H9 (cell line): ENCODE data around the gene PCGF3. TPM values are rescaled to one million over a fixed set of nuclear protein-coding genes. Genes with fewer than 3 reads are reported as not detected.

Source experiments
- DNase-seq: peaks from one replicate; pipeline ENCODE4 v3.0.0-alpha.2; 2017
- H2AFZ ChIP-seq: one replicate; pipeline ENCODE4 v1.6.1; 2013; ENCODE audit warnings: mild to moderate bottlenecking, low read length, control low read depth, moderate library complexity
- H2AK5ac ChIP-seq: 2 replicates; pipeline ENCODE4 v1.6.1; 2013; ENCODE audit warnings: low read length, control low read depth, mixed read lengths; ENCODE audit not compliant: insufficient read length
- H2BK120ac ChIP-seq: one replicate; pipeline ENCODE4 v1.6.1; 2013; ENCODE audit warnings: low read depth, mild to moderate bottlenecking, low read length, control low read depth, inconsistent platforms; ENCODE audit not compliant: poor library complexity, severe bottlenecking
- H2BK12ac ChIP-seq: 2 replicates; pipeline ENCODE4 v1.6.1; 2013; ENCODE audit warnings: low read length, control low read depth, mixed read lengths, low read depth; ENCODE audit not compliant: insufficient read length
- H2BK15ac ChIP-seq: 2 replicates; pipeline ENCODE4 v1.6.1; 2013; ENCODE audit warnings: low read depth, low read length, control low read depth
- H2BK20ac ChIP-seq: one replicate; pipeline ENCODE4 v1.6.1; 2013; ENCODE audit warnings: low read depth, mild to moderate bottlenecking, low read length, control low read depth, inconsistent platforms; ENCODE audit not compliant: poor library complexity, severe bottlenecking
- H2BK5ac ChIP-seq: 2 replicates; pipeline ENCODE4 v1.6.1; 2013; ENCODE audit warnings: low read length, control low read depth, mixed read lengths; ENCODE audit not compliant: insufficient read length
- H3K14ac ChIP-seq: 2 replicates; pipeline ENCODE4 v1.6.1; 2013; ENCODE audit warnings: low read length, control low read depth; ENCODE audit not compliant: insufficient read depth
- H3K18ac ChIP-seq: 2 replicates; pipeline ENCODE4 v1.6.1; 2013; ENCODE audit warnings: low read depth, mild to moderate bottlenecking, mixed read lengths, low read length, control low read depth; ENCODE audit not compliant: insufficient read length
- H3K23ac ChIP-seq: 2 replicates; pipeline ENCODE4 v1.6.1; 2013; ENCODE audit warnings: low read length, control low read depth, mixed read lengths, low read depth; ENCODE audit not compliant: insufficient read length
- H3K23me2 ChIP-seq: 2 replicates; pipeline ENCODE4 v1.6.1; 2013; ENCODE audit warnings: low read depth, mild to moderate bottlenecking, mixed read lengths, low read length, control low read depth; ENCODE audit not compliant: insufficient read length, poor library complexity, severe bottlenecking
- H3K27ac ChIP-seq: 2 replicates; pipeline ENCODE4 v1.5.1; 2013; ENCODE audit warnings: low read length, control low read depth, mixed read lengths, low read depth; ENCODE audit not compliant: insufficient read length
- H3K27me3 ChIP-seq: 2 replicates; pipeline ENCODE4 v1.6.1; 2013; ENCODE audit warnings: low read length, control low read depth, inconsistent platforms; ENCODE audit not compliant: insufficient read depth
- H3K4ac ChIP-seq: 2 replicates; pipeline ENCODE4 v1.6.1; 2013; ENCODE audit warnings: low read depth, mild to moderate bottlenecking, control low read depth, inconsistent platforms, low read length, moderate library complexity
- H3K4me1 ChIP-seq: 2 replicates; pipeline ENCODE4 v1.6.1; 2013; ENCODE audit warnings: low read length, control low read depth, inconsistent platforms; ENCODE audit not compliant: insufficient read depth
- H3K4me2 ChIP-seq: 2 replicates; pipeline ENCODE4 v1.6.1; 2013; ENCODE audit warnings: low read length, control low read depth, mixed read lengths; ENCODE audit not compliant: insufficient read length, insufficient read depth
- H3K56ac ChIP-seq: 2 replicates; pipeline ENCODE4 v1.6.1; 2013; ENCODE audit warnings: low read depth, mild to moderate bottlenecking, mixed read lengths, low read length, control low read depth; ENCODE audit not compliant: insufficient read length
- H3K79me1 ChIP-seq: 2 replicates; pipeline ENCODE4 v1.6.1; 2013; ENCODE audit warnings: low read depth, mild to moderate bottlenecking, moderate library complexity, low read length, control low read depth, inconsistent platforms; ENCODE audit not compliant: insufficient read depth, poor library complexity, severe bottlenecking
- H3K79me2 ChIP-seq: 2 replicates; pipeline ENCODE4 v1.6.1; 2013; ENCODE audit warnings: low read length, control low read depth, inconsistent platforms; ENCODE audit not compliant: insufficient read depth
- H3K9ac ChIP-seq: 2 replicates; pipeline ENCODE4 v1.6.1; 2013; ENCODE audit warnings: low read length, control low read depth, mixed read lengths; ENCODE audit not compliant: insufficient read length; ENCODE audit errors: extremely low read depth
- H3K9me3 ChIP-seq: one replicate; pipeline ENCODE4 v1.6.1; 2013; ENCODE audit warnings: low read depth, low read length, inconsistent platforms; ENCODE audit not compliant: control insufficient read depth
- H3T11ph ChIP-seq: one replicate; pipeline ENCODE4 v1.6.1; 2013; ENCODE audit warnings: mild to moderate bottlenecking, low read length, control low read depth, inconsistent platforms
- H4K20me1 ChIP-seq: one replicate; pipeline ENCODE4 v1.6.1; 2013; ENCODE audit not compliant: control insufficient read depth, insufficient read length, insufficient read depth
- H4K5ac ChIP-seq: 2 replicates; pipeline ENCODE4 v1.6.1; 2013; ENCODE audit warnings: low read depth, mild to moderate bottlenecking, mixed read lengths, low read length, control low read depth; ENCODE audit not compliant: insufficient read length
- H4K8ac ChIP-seq: replicated peaks from 2 replicates; pipeline ENCODE4 v1.6.1; 2013; ENCODE audit warnings: low read length, control low read depth, mixed read lengths, low read depth; ENCODE audit not compliant: insufficient read length
- H4K91ac ChIP-seq: 2 replicates; pipeline ENCODE4 v1.6.1; 2013; ENCODE audit warnings: low read depth, mild to moderate bottlenecking, moderate library complexity, mixed read lengths, low read length, control low read depth; ENCODE audit not compliant: insufficient read length
- H3K27ac Mint-ChIP-seq, 3 experiments: 2 replicates in 2 of 3; 3 replicates in 1 of 3; pipeline ENCODE4 v1.8.0; 2020 to 2021; ENCODE audit warnings: mixed read lengths in 3 of 3, mild to moderate bottlenecking in 1 of 3, moderate library complexity in 1 of 3
- H3K27me3 Mint-ChIP-seq: 2 replicates; pipeline ENCODE4 v1.8.0; 2021; ENCODE audit warnings: low read depth, mild to moderate bottlenecking, moderate library complexity, mixed read lengths
- H3K36me3 Mint-ChIP-seq, 3 experiments: 2 replicates in 2 of 3; 3 replicates in 1 of 3; pipeline ENCODE4 v1.8.0; 2020 to 2021; ENCODE audit warnings: low read depth in 3 of 3, mixed read lengths in 3 of 3; ENCODE audit not compliant: insufficient read depth in 1 of 3
- H3K4me1 Mint-ChIP-seq, 2 experiments: 2 replicates each; pipeline ENCODE4 v1.8.0; 2020; ENCODE audit warnings: mixed read lengths in 2 of 2
- H3K4me3 Mint-ChIP-seq, 2 experiments: 2 replicates in 1 of 2; 3 replicates in 1 of 2; pipeline ENCODE4 v1.8.0; 2020 to 2021; ENCODE audit warnings: mild to moderate bottlenecking in 2 of 2, mixed read lengths in 2 of 2, moderate library complexity in 1 of 2
- H3K9me3 Mint-ChIP-seq, 2 experiments: 2 replicates in 1 of 2; 3 replicates in 1 of 2; pipeline ENCODE4 v1.8.0; 2020; ENCODE audit warnings: mild to moderate bottlenecking in 2 of 2, mixed read lengths in 2 of 2, moderate library complexity in 1 of 2
- WGBS: extraction: QIAGEN DNeasy Blood & Tissue Kit; methylation state at CpG from one replicate; pipeline ENCODE4 v1.1.7; 2013; ENCODE audit warnings: missing lambda C conversion rate, low lambda C conversion rate, mixed read lengths; ENCODE audit not compliant: insufficient read length; ENCODE audit errors: extremely low coverage; 5-methylcytosine and 5-hydroxymethylcytosine counted together
- total RNA-seq: library from RNA; stranded (reverse); gene quantifications from 2 replicates; pipeline ENCODE4 v1.2.1, GENCODE V29; 2021
- TF ChIP-seq, protein P1 (sequence below): fragments of 200-600 bp; sonication (generic); conservative IDR thresholded peaks from 3 replicates; pipeline ENCODE4 v1.8.0; 2021; ENCODE audit warnings: antibody characterized with exemption, mild to moderate bottlenecking

The PCGF3 gene
- total RNA-seq, 1 experiment from 2014 or later, result 43.1 TPM

DNA sequence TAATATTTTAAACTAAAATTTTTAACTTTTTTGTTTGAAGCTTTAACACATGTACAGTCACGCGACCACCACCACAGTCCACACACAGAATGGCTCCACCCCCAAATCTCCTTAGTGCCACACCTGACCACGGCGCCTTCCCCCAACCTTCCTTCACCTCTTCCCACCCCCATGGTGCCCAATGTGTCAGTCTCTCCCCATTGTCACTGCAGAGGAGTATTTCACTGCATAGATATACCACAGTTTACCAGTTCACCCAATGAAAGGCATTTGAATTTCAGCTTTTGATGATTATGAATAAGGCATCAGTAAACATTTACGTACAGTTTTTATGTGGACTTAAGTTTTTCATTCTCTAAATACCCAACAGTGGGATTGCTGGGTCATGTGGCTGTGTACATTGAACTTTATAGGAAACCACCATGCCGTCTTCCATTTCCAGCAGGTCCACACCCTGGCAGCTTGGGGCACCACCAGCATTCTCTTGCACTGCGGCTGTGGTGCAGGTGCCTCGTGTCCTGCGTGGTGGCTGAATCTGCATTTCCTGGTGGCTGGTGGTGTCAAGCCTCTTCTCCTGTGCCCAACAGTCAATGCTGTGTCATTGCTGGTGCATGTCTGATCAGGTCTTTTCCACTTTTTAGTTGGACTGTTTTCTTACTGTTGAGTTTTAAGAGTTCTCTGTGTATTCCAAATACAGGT, 71.3 kb downstream of the PCGF3 start:
- Histone ChIP-seq H4K8ac (no peak overlapping the region), H3K4ac (no peak overlapping the region), H3K9me3 (no peaks in the 10 kb centered on the region), H4K91ac (no peak overlapping the region), H3K4me2 (no peak overlapping the region), H4K20me1 (no peaks in the 10 kb centered on the region), H2BK20ac (no peak overlapping the region), H2AFZ (no peak overlapping the region), H3K14ac (no peak overlapping the region), H3K27me3 (no peaks in the 10 kb centered on the region), H3K18ac (no peak overlapping the region), H3K27ac (no peak overlapping the region), H2AK5ac (no peak overlapping the region), H3K9ac (no peak overlapping the region), H3K23me2 (peaks cover 9% of the 10 kb centered on the region), H3K4me1 (0 out of 2 replicates have a peak, but pooled peaks cover 4% of the 10 kb centered on the region), H3K23ac (no peak overlapping the region), H4K5ac (no peak overlapping the region), H2BK15ac (no peak overlapping the region), H2BK5ac (no peak overlapping the region), H2BK12ac (no peak overlapping the region), H3K79me1 (peaks cover 12% of the 10 kb centered on the region), H3K56ac (no peak overlapping the region), H2BK120ac (no peak overlapping the region), H3K79me2 (peaks cover 13% of the 10 kb centered on the region; the same call in 1 of the 2 replicates), H3T11ph (no peak overlapping the region)
- no peak overlapping the region for H3K4me3 Mint-ChIP-seq
- H3K27ac Mint-ChIP-seq, result peak overlapping the region in 1 of 3 experiments; percentile 23; a peak in 1 of 7 replicates
- peaks cover 60 to 74% (median 70%) of the 10 kb centered on the region in 3 experiments for H3K36me3 Mint-ChIP-seq
- no peak for DNase-seq
- WGBS, result no CpG with 5 or more reads among the region's 9 CpGs
- H3K9me3 Mint-ChIP-seq, result no peaks in the 10 kb centered on the region
- TF ChIP-seq, protein P1, sequence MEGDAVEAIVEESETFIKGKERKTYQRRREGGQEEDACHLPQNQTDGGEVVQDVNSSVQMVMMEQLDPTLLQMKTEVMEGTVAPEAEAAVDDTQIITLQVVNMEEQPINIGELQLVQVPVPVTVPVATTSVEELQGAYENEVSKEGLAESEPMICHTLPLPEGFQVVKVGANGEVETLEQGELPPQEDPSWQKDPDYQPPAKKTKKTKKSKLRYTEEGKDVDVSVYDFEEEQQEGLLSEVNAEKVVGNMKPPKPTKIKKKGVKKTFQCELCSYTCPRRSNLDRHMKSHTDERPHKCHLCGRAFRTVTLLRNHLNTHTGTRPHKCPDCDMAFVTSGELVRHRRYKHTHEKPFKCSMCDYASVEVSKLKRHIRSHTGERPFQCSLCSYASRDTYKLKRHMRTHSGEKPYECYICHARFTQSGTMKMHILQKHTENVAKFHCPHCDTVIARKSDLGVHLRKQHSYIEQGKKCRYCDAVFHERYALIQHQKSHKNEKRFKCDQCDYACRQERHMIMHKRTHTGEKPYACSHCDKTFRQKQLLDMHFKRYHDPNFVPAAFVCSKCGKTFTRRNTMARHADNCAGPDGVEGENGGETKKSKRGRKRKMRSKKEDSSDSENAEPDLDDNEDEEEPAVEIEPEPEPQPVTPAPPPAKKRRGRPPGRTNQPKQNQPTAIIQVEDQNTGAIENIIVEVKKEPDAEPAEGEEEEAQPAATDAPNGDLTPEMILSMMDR, result no peak
- H3K27me3 Mint-ChIP-seq, result no peaks in the 10 kb centered on the region
- H3K4me1 Mint-ChIP-seq, result peaks cover 12 to 18% of the 10 kb centered on the region in 2 experiments
